DMS53 (cell line): ENCODE measurements around the gene TEPSIN.

ENCODE experiments used
- DNase-seq: peaks from one replicate; lab custom pipeline; 2025; lab: John Stamatoyannopoulos, UW

TEPSIN gene

DNA sequence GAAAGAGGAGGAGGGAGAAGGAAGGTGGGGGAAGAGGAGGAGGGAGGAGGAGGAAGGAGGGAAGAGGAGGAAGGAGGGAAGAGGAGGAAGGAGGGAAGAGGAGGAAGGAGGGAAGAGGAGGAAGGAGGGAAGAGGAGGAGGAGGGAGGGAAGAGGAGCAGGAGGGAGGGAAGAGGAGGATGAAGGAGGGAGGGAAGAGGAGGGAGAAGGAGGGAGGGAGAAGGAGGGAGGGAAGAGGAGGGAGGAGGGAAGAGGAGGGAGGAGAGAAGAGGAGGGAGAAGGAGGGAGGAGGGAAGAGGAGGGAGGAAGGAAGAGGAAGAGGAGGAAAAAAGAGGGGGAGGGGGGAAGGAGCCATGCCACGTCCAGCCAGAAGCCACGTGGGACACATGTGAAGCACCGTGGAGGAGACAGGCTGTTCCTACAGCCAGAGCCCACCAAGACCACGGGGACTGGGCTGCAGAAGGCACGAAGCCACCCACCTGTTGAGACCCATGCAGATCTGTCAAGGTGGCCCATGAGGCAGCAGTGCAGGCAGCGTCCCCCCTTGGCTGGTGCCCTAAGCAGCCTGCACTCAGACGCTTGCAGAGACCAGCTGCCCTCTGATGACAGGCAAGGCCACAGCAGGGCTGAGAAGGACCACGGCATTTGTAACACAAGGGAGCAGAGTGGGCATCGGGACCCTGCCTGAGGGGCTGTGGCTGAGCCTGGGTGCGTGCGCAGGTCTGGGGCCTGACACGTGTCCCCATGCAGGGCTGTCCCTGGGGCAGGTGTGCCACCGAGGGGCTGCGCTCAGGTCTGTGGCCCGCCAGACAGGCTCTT, 10.6 kb upstream of the TEPSIN start:
- peak; percentile 46 for DNase-seq

DNA sequence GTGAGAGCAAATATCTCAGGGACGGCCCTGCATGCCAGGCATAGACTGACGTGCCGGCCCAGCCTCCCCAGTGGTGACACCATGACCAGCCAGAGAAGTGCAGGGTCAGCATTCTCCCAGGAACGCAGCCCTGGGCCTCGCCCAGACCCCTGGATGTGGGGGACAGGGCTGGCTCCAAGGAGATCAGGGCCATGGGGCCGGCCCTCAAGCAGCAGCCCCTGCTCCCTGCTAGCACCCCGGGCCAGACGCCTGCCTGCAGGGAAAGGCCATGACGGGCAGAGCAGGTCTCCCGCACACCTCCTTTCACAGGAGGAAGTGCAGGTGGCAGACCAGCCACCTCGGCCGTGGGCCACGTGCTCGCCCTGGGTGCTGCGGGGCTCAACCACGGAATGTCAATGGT, 9.8 kb upstream of the TEPSIN start:
- DNase-seq = no peak

DNA sequence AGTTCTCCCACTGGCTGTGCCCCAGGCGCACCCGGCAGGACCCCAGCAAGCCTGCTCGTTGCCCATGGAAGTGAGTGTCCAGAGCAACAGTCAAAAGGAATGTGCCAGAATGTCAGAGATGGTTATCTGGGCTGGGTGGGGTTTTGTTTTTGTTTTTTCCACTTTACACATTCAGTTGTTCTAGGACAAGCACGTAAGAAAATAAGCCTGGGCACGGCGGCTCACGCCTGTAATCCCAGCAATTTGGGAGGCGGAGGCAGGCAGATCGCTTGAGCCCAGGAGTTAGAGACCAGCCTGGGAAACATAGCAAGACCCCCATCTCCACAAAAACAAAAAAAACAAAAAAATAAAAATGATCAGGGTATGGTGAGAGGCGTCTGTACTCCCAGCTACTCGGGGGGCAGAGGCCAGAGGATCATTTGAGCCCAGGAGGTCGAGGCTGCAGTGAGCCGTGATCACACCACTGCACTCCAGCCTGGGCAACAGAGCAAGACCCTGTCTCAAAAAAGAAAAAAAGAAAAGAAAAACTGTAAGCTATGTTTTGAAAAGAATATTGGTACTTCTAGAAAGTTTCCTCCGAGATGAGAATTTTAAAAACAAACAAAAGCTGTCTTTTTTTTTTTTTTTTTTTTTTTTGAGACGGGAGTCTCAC, 8.6 kb upstream of the TEPSIN start:
- DNase-seq = no peak

DNA sequence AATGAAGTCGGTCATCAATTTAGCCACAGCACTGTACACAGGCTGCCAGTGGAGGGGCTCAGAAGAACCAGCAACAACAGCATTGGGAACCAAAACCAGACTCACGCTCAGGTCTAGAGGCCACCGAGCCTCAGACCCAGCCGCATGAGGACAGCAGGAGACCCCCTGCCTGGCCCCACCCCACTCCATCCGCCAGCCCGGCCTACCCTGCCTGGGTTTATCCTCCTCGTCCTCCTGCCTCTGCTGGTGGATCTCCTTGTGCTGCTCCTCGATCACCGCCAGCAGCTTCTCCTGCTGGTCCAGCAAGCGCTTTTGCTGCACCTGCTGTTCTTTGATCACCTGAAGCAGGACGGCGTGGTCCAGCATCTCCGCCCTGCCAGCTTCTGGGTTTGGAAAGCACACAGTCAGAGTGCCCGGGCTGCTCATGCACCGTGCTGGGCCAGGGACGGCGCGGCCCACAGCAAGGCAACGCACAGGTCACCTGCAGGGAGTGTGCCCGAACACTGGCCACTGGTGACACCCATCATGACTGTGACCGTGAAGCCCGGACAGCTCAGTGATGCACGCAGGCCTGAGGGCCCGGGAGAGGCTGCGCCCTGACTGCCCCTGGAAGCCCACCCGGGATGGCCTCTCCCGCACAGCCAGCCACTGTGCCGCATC, 8.0 kb upstream of the TEPSIN start:
- DNase-seq = no peak

DNA sequence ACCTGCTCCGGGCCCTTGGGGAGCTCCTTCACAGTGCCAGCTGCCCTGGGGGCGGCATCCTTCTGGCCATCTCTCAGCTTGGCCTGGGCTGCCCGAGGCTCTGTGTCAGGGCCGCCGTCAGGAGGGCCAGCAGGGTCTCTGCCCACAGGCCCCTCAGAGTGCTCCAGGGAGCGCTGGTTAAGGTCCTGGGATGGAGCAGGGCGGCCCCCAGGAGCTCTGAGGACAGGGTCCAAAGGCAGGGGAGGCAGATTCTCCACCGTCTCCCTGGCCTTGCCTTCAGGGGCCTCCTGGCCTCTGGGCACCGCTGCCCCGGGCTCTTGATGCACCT, 7.5 kb upstream of the TEPSIN start:
- DNase-seq = no peak

DNA sequence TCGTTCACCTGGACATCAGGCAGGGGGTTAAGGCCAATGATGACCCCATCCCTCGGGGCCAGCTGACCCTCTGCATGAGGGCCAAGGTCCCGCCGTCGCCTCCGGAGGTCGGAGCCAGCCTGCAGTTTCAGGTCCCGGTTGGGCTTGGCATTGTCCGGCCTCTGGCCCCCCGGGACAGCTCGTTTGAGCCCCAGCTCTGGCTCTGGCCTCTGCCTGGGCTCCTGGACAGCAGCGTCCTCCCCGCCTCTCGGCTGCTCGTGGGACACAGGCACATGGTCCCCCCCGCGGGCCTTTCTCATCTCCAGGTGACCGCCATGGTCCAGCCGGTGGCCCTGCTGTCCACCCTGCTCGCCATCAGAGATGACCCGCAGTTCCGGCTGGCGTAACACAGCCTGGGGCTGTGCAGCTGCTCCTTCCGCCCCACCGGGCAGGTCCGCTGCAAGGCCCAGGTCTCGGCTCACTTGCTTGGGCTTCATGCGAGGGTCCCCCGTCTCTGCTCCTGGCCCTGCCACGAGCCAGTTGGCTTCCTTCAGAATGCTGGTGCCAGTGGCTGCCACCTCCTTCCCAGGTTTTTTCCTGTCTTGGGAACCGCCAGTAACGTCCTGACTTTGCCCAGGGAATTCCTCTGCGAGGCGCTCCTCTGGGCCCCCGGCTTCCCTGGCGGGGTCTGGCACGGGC, 6.9 kb upstream of the TEPSIN start:
- DNase-seq = no peak

DNA sequence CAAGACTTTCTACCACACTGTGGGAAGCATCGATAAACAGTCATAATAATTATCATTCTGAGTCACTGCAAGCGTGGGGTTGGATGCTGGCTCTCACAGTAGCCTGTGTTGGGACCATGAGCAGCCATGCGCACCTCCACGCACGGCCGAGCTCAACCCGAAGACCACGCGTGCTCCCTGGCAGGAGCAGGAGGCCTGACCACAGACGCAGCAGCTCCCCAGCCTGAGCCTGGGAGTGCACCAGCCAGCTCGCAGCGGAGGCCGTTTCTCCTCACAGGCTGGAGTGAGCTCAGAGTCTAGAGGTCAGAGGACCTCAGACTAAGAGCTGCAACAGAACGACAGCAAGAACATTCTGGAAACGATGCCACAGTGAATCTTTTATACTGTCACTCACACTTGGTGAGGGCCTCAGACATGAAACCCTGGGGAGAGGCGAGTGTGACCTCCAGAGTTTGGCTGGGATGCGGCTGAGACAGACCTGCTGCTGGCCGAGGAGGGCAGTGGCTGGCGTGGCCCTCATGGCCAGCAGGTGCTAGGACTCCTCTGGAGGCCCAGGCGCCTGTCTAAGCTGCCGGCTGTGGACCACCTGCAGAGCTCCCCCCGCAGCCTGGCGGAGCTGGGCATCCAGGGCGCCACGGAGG, 6.3 kb upstream of the TEPSIN start:
- DNase-seq = no peak

DNA sequence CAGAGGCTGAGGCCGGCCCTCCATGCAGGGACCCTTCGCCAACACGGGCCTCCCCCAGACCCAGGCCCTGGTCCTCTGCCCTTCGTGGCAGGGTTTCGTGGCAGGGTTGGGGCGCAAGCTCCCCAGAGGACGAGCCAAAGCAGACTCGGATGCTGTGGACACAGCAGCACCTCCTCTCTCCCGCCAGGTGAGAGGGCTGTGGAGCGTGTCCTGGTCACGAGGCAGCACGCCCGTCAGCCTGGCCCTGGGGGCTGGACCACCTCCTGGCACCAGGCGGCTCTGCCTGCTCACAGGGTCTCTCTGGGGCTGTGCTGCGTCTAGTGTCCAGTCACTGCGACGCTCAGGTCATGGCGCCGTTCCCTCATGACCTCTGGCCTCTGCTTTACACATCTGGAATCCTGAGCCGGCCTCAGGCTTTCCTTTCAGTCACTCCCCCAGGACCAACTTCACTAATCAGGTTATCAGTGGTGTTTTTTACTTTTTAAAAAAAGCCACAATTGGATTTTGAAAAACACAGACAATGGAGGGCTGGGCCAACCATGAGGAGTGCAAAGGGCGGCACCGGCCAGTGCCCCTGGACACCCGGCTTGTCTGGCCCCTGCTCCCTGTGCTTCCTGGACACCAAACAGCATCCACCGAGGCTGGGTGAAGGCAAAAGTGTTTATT, 5.6 kb upstream of the TEPSIN start:
- no peak for DNase-seq

DNA sequence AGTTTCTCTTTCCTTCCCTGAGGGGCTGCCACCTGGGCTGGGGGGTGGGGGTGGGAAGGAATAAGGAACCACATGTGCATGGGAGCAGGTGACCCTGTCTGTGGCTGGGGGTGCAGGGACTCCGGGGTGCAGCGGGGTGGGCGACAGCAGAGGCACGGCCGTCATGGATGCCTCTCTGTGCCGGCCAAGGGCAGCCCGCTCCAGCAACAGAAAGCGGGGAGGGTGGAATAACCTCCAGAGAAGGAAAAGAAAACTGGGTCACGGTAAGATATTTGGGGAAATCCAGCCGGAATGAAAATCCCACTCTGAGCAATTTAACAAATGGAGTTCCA, 4.4 kb upstream of the TEPSIN start:
- DNase-seq = no peak

DNA sequence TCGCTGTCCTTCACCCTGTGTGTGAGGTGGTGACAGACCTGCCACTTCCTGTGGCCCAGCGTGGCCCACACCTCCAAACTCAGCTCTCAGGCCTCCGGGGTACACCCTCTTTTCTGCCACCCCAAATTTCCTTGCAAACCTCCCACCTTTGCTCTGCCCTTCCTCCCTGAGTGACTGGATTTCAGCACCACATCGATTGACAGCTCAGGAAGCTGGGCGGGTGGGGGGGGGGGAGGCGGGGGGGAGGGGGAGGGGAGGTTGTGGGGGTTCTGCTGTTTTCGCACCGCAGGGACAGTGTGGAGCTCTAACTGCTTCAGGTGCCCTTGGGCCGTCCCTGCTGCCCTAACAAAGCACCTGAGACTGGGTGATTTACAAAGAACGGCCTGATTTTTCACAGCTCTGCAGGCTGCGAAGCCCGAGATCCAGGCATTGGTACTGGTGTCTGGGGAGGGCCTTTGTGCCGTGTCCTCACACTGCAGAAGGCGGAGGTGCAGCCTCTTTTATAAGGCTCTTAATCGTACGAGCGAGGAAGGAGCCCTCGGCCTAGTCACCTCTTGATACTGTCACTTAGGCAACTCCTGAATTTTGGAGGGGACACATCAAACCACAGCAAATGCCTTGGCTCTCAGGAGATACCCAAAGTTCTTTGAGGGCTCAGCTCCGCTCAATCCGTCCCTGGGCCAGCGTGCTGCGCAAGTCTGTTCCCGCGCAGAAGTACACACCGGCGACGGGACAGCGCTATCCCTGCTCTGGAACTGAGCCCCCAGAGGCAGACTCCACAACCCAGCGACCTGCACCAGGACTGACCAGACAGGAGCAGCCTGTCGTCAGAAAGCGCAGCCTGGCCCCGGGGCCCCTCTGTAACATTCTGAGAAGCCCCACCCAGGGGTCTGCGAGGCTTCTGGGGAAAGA, 3.8 kb upstream of the TEPSIN start:
- no peak for DNase-seq

DNA sequence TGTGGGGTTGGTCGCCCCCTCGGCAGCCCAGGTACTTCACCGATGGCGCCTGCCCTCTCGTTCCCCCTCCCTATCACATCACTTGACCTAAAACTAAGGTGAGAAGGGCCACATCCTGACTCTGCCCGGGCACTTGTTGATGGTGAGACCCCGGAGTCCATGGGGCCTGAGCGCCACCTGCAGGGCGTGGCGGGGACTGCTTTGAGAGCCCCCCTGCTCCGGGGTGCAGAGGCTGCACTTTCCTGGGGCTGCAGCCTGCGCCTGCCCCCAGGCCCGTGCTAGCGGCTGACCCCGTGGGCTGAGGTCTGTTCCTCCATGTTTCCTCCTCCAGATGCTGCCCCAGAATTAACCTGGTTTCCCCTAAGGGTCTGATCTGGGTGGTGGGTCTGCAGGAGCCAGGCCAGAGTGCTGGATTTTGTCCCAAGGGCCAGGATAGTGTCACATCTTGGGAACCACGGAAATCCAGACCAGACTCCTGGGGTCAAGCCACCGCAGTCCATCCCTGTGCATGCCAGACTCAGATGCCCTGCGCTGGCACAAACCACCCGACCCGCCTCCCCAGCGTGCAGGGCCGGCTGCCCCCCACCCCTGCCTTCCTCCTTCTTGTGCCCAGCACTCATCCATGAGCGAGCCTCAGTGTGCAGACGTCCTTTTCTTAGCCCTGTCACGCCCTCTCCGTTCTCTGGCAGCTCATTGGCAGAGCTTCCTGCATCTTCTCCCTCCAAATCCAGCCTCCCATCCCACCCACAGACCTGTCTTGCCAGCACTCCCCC, 3.0 kb upstream of the TEPSIN start:
- peak; percentile 64 for DNase-seq

DNA sequence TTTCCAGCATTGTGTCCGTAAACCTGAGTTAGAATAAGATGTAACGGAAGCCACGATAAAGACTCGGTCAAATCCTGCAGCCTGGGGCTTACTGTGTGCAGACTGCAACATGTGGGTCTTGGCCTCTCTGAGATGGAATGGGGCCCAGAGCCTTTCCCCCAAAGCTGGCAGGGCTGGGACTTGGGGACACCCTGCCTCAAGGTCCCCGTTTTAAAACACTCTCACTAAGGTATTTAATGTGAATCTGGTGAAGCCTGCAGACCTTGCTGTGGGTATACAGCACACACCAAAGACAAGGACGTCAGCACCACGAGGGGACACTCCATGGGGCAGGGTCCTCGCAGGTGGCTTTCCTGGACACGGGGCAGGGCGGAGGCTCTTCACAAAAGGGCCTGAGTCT, 2.3 kb upstream of the TEPSIN start:
- no peak for DNase-seq

DNA sequence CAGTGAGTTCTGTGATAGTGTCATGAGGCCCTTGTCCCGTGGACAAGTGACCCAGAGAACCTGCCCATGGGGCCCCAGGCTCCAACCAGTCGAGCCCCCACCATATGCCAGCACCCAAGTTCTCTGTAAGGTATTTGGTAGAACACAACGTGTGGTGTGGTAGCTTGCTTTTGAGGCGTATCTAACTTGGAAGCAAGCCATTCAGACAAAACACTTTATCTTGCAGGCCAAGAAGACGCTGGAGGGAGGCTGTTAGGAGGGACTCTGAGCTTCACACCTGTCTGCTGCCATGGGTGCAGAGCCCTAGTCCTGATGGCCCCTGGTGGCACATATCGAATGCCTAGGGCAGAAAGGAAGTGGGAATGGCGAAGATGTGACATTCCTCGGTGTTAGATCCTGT, 1.9 kb upstream of the TEPSIN start:
- DNase-seq = no peak

DNA sequence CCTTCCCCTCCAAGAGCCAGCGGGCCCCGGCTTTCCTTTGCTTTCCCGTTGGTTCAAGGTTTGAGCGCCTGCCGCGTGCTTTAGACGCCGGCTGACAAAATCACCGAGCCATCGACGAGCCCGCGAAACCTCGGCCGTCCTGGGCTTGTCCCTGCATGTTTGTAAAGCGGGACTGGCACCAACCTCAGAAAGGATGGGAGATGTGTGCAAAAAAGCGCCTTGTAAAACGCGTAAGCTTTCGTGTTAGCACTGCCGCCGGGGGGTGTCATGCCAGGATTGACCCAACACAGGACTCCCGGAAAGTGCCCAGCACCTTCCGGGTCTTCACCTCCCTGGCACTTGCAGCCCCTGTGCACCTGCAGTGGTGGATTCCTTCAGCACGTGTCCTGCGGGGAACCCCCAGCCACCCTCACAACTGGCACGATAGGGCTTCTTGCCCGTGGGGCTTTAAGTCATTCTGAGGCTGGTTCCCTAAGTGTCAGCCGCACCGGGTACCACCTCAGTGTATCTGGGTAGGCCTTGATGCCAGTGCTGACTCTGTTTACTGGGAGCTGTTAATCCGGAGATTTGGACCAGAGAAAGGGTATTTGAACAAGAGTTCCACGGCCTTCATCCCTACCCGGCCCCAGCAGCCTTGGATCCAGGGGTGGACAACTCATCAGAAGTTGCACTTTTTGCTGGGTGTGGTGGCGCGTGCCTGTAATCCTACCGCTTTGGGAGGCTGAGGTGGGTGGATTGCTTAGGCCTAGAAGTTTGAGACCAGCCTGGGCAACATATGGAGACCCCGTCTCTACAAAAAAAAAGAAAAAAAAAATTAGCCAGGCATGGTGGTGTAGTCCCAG, 1.1 kb upstream of the TEPSIN start:
- DNase-seq = peak; percentile 72

DNA sequence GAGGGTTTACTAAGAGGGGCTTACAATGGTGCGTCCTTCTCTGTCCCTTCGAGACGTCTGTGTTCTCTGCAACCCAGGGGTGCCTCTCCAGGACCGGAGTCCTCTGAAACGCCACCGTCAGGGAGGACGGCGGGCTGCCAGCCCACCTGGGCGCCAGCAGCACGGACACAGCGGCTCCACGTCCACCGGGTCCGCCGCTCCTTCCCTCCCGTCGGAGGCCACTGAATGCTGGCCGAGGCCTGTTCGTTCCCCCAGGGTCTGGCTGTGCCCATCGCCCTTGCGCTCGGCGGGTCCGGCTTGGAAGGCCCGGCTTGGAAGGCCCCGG, 403 bp downstream of the TEPSIN start:
- DNase-seq = no peak

DNA sequence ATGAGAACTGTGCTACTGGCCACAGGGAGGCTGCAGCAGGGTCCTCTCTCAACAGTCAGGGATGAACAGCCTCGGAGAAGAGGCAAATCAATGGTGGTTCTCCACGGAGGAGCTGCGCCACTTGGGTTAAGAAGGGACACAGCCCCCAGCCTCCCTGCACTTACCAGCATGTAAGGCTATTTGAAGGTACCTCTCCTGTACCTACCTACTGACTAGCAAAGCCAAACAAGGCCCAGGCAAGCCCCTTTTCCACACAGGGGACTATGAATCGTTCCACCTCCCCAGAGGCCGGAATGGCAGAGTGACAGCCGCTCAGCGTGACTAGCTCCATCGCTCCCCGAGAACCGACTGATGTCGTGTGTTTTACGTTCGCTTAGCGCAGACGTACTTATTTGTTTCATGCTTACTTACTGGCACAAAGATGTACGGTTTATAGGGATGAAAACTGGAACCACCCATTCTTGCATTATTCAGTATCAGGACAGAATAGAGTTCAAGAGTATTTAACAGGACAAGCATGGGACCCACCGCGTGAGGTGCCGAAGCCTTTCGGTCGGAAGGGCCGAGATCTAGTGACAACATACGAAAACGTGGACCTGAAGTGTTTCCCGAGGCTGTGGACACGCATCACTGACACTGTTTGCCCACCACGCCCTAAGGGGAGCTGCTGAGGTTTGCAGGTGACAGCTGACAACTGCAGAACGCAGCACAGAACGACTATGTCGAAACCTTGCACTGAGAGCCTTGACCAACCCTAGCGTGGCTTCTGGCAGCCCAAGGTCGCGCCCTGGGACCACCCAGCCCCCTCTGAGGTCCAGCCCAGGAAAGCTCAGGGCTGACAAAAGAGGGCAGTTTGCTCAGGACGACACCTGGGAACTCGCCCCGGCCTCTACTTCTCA, 1.0 kb downstream of the TEPSIN start:
- peak; percentile 82 for DNase-seq

DNA sequence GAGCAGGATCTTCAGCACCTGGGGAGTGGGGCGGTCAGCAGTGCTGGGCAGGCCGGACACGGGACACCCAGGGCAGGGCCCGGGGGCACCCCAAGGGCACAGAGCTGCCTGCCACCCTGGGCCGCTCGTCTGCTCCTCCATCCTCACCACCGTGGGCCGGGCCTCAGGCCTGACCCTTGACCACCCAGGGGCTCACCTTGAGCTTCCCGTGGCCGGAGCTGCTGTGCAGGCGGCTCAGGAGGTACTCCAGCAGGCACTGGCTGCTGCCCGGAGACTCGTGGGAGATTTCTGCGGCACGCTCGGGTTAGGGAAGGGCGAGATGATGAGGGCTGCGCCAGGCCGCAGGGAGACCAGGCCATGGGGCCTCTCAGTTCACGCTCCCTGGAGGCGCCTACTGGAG, 2.1 kb downstream of the TEPSIN start:
- no peak for DNase-seq
